Left lung (tissue), 14 donors: ENCODE data around the gene EDDM13. TPM values are rescaled to one million over a fixed set of nuclear protein-coding genes. Genes with fewer than 3 reads are reported as not detected.
"Not testable (repeated sequence)": the region's sequence is repeated elsewhere in the genome, so short reads cannot be mapped to it uniquely, and the experiment has no call there.

Experiments used
- ATAC-seq: fragments of 200-7000 bp; cut with Tn5 transposase; one replicate; pipeline ENCODE4 v1.9.1; 2020; ENCODE audit warnings: moderate library complexity
- DNase-seq, 4 donors: peaks; one replicate each; pipeline ENCODE4 v3.0.0-alpha.2; 2013 to 2020
- H3K27ac ChIP-seq, 2 donors: fragments of 200-600 bp; sonication (generic) in 1 of 2; one replicate each; pipeline versions ENCODE4 v1.5.0 to v1.8.0; 2020 to 2021
- H3K27me3 ChIP-seq, 2 donors: fragments of 200-600 bp; sonication (generic) in 1 of 2; one replicate each; pipeline versions ENCODE4 v1.5.0 to v1.8.0; 2020 to 2021
- H3K36me3 ChIP-seq, 2 donors: fragments of 200-600 bp; sonication (generic) in 1 of 2; one replicate each; pipeline versions ENCODE4 v1.5.0 to v1.8.0; 2020 to 2021
- H3K4me1 ChIP-seq, 2 donors: fragments of 200-600 bp; one replicate each; pipeline ENCODE4 v1.8.0; 2021
- H3K4me3 ChIP-seq, 2 donors: fragments of 200-600 bp; sonication (generic) in 1 of 2; one replicate each; pipeline versions ENCODE4 v1.5.0 to v1.8.0; 2020 to 2021; ENCODE audit warnings: mild to moderate bottlenecking in 1 of 2
- H3K9me3 ChIP-seq, 2 donors: fragments of 200-600 bp; sonication (generic) in 1 of 2; one replicate each; pipeline versions ENCODE4 v1.5.0 to v1.8.0; 2020 to 2021
- CTCF ChIP-seq, 2 donors: fragments of 200-600 bp; sonication (generic) in 1 of 2; IDR thresholded peaks; one replicate each; pipeline versions ENCODE4 v1.5.0 to v1.8.0; 2021; ENCODE audit warnings: antibody characterized with exemption in 2 of 2
- intact Hi-C, 2 donors: fragments of 100-400 bp; cut with DNase I; formaldehyde crosslinking; loops; one replicate each; pipeline versions ENCODE4 v1.11.2 to v1.14.2; 2022
- long read RNA-seq, 12 donors: library from polyadenylated mRNA in 2 of 12; unstranded in 2 of 12; transcript quantifications; one replicate each; pipeline ENCODE4 v2.0.0 and lab custom pipeline, GENCODE V29; 2019 to 2026
- polyA plus RNA-seq, 6 donors: library from polyadenylated mRNA; unstranded; fragments of 120-200 nt; gene quantifications; one replicate each; pipeline ENCODE4 v1.2.1, GENCODE V29; 2013; ENCODE audit not compliant: insufficient read length in 6 of 6
- total RNA-seq, 2 donors: library from RNA; stranded (reverse); fragmentation: NEBNext Ultra II Directional; extraction: Animal tissue kit (Norgen Biotek cat#: 25700); gene quantifications; one replicate each; pipeline ENCODE4 v1.2.1, GENCODE V29; 2021
- donor health status: DM: no; HTN: yes; CAD: no.
- donor health status: DM: no; HTN: no; CAD: no.

EDDM13 gene, protein sequence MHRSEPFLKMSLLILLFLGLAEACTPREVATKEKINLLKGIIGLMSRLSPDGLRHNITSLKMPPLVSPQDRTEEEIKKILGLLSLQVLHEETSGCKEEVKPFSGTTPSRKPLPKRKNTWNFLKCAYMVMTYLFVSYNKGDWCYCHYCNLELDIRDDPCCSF
- not detected for total RNA-seq
- polyA plus RNA-seq, result 10 to 100 TPM in 1 of 6 donors, 1 to 10 TPM in 5; 4.1 to 10.1 (median 6.2) TPM
- long read RNA-seq, donor 1, partial matches to known transcripts, result 8 of 8 reads
- long read RNA-seq, donor 1, other reads (novel, unspliced or antisense), result 0 of 8 reads
- long read RNA-seq, donor 2, result 0 reads
- long read RNA-seq, donor 3, result 0 reads
- long read RNA-seq, donor 4, partial matches to known transcripts, result 0 of 1 reads
- long read RNA-seq, donor 4, other reads (novel, unspliced or antisense), result 0 of 1 reads
- long read RNA-seq, donor 5, partial matches to known transcripts, result 0 of 1 reads
- long read RNA-seq, donor 5, other reads (novel, unspliced or antisense), result 0 of 1 reads
- long read RNA-seq, donor 6, result 0 reads
- long read RNA-seq, donor 7, result 0 reads
- long read RNA-seq, donor 8, result 0 reads
- long read RNA-seq, donor 9, result 0 reads
- long read RNA-seq, donor 10, result 0 reads
- long read RNA-seq, donor 11, result 0 reads
- long read RNA-seq, donor 12, result 0 reads

GRCh38 chr19:56272161-56272798 lies at the start of gene EDDM13:
Gene EDDM13, plus strand, starts transcription at chr19:56272748. Its CDS starts 87 bp downstream, at chr19:56272835.
- no peak for DNase-seq
- Histone ChIP-seq H3K27ac (no peak within 1 kb of the TSS), H3K4me3 (no peak within 1 kb of the TSS), H3K9me3 (no peaks in the 10 kb centered on the region), H3K27me3 (no peaks in the 10 kb centered on the region), H3K36me3 (no peaks in the 10 kb centered on the region), H3K4me1 (peaks cover 0 to 3% of the 10 kb centered on the region in 2 donors)
- ATAC-seq, result no peak
- TF ChIP-seq CTCF (IDR thresholded peaks at IDR 0.05), result no peak
- intact Hi-C loops, result no loop called here

- Histone ChIP-seq H3K4me1 (no peaks in the 10 kb centered on the region), H3K36me3 (peaks cover 0 to 25% of the 10 kb centered on the region in 2 donors), H3K4me3 (no peak overlapping the region), H3K27me3 (peaks cover 0 to 10% of the 10 kb centered on the region in 2 donors), H3K9me3 (no peaks in the 10 kb centered on the region), H3K27ac (no peak overlapping the region)
- intact Hi-C loops, result no loop called here
- ATAC-seq (no peak), DNase-seq (no peak)
- no peak for TF ChIP-seq CTCF (IDR thresholded peaks at IDR 0.05)
Observed at GRCh38 chr19:56222901-56223300, 49.6 kb upstream of the EDDM13 start.

GRCh38 chr19:56223481-56223880 lies 49.1 kb upstream of the EDDM13 start:
- TF ChIP-seq CTCF (IDR thresholded peaks at IDR 0.05), result no peak
- intact Hi-C loops, result no loop called here
- H3K36me3 ChIP-seq, result peaks cover 0 to 25% of the 10 kb centered on the region in 2 donors
- no peaks in the 10 kb centered on the region for H3K9me3 ChIP-seq
- H3K4me1 ChIP-seq, result no peaks in the 10 kb centered on the region
- no peak overlapping the region for H3K4me3 ChIP-seq
- H3K27me3 ChIP-seq, result peaks cover 0 to 4% of the 10 kb centered on the region in 2 donors
- ATAC-seq, result no peak
- no peak overlapping the region for H3K27ac ChIP-seq
- no peak for DNase-seq

DNA sequence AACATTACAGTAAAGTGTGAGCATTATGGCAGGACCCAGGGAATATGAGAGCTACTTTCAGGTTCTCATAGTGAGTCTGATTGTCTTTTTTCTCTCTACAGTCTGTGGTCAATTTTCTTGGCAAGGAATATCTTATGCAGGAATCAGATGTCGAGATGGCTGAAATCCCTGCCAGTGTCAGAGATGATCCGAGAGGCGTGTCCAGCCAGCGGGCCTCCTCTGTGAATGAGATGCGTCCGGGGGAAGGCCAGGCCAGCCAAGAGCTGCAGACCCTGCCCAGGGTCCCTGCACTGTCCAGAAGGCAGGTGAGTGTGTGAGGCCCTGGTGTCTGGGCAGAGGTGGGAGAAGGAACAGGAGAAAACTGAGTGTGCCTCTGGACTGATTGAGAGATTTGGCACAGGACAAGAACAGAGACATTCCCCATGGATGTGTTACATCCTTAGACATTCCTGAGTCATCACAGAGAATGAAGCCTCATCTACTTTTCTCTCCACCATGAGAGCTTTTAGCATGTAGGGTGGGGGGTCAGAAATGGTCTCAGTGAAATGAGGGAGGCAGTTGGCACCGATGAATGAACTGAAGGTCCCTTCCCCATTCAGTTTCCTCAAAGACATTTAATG lies 27.3 kb upstream of the EDDM13 start:
- H3K27me3 ChIP-seq, result no peaks in the 10 kb centered on the region
- DNase-seq (no peak), ATAC-seq (no peak)
- no peaks in the 10 kb centered on the region for H3K9me3 ChIP-seq
- TF ChIP-seq CTCF (IDR thresholded peaks at IDR 0.05), result no peak
- H3K4me1 ChIP-seq, result no peaks in the 10 kb centered on the region
- H3K27ac ChIP-seq, result no peak overlapping the region
- intact Hi-C loops, result no loop called here
- H3K4me3 ChIP-seq, result no peak overlapping the region
- no peaks in the 10 kb centered on the region for H3K36me3 ChIP-seq

GRCh38 chr19:56245764-56246163 lies 26.8 kb upstream of the EDDM13 start:
- ATAC-seq, intact Hi-C loops: not testable (repeated sequence)

DNA sequence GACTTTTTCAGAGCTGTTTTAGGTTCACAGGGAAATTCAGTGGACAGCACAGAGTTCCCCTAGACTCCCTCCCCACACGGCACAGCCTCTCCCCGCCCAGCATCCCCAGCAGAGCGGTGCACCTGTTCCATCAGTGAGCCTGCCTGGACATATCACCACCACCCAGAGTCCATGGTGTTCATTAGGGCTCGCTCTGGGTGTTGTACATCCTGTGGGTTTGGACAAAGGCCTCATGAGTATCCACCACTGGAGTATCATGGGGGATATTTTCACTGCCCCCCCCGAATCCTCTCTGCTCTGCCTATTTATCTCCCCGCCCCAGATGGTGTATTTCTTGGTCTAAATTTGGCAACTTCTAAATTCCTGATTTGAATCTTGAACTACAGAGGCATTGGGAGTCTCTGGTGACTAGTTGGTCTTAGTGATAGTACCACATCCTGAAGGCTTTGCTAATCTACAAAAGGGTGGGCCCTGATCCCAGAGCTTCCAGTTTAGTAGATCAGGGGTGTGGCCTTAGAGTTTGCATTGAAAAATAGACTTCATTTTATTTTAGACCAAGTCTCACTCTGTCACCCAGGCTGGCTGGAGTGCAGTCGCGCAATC lies 23.7 kb upstream of the EDDM13 start:
- DNase-seq, H3K27ac ChIP-seq, ATAC-seq, H3K9me3 ChIP-seq, intact Hi-C loops, H3K4me1 ChIP-seq, H3K36me3 ChIP-seq, H3K4me3 ChIP-seq, H3K27me3 ChIP-seq: not testable (repeated sequence)

More at GRCh38 chr19:56245764-56246163, 26.8 kb upstream of the EDDM13 start:
- not testable (repeated sequence) for H3K9me3 ChIP-seq, H3K4me3 ChIP-seq, H3K27ac ChIP-seq, DNase-seq, H3K4me1 ChIP-seq, H3K36me3 ChIP-seq, H3K27me3 ChIP-seq
